ENCODE results near the gene CT47C1. TPM values are rescaled to one million over a fixed set of nuclear protein-coding genes. Genes with fewer than 3 reads are reported as not detected.
"Not testable (repeated sequence)": the region's sequence is repeated elsewhere in the genome, so short reads cannot be mapped to it uniquely, and the experiment has no call there.

CT47C1 gene
- total and polyA plus RNA-seq, 10 of the 15 experiments (the other 5 are each of a cell fraction or from before 2014, with no cell fraction given) = not detected

DNA sequence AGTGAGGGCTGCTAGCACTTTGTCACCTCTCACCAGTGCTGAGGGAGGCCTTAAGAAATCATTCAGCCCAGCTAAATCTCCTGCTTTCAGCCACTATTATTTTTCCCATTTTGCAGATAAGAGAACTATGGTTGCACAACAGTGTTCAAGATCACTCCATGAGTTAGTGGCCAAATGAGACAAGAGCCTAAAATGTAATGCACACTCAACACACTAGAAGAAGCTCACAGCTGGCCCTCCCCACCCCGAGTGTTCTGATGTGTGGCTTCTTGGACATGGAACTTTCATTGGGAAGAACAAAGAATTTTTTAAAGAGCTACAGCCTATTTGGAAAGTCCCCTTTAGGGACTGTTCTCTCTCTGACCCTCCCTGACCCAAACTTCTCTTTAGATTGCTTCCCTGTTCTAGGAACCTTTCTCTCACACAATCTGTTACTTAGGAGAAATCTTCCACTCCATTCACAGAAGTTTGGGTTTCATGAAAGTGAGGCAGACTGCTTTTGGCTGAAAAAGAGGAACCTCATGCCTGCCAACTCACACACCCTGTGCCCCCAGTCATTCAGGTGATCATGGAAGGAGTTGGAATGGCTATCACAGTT, 44.0 kb upstream of the CT47C1 start:
- in situ Hi-C loops (cut with MboI) = no loop called here
- WGBS (ENCODE audit: insufficient coverage, insufficient replicate concordance, low lambda C conversion rate, missing lambda C conversion rate) = 0% methylated on average over 1 of the region's 1 CpG
- ChIA-PET POLR2A (no interaction called here), RAD21 (ENCODE audit: unreplicated experiment) (no interaction called here), CTCF (interaction anchor here (0.6 kb wide), 1 partner anchor 60 kb away, joined by 3 read pairs; no protein-coding TSS in a partner anchor), SMC1A (ENCODE audit: uncharacterized antibody, unreplicated experiment) (no interaction called here)
- H3K36me3 ChIP-seq (ENCODE audit: control insufficient read depth in 2 of 2, insufficient read depth in 2 of 2, low read length in 1 of 2) = no peaks in the 10 kb centered on the region
- no peaks in the 10 kb centered on the region for H3K4me1 ChIP-seq (ENCODE audit: control insufficient read depth, insufficient read depth, low read length)
- ATAC-seq = no peak
- FAIRE-seq = no peak
- H3K27ac ChIP-seq (ENCODE audit: control insufficient read depth, insufficient read depth) = no peak overlapping the region
- H3K9me3 ChIP-seq (replicated peaks; ENCODE audit: control insufficient read depth, insufficient read depth, low read length) = no peaks in the 10 kb centered on the region; the same call in 2 of the 3 replicates
- no peak overlapping the region for H2AFZ ChIP-seq (ENCODE audit: control insufficient read depth, low read depth, low read length)
- intact Hi-C loops (cut with micrococcal nuclease; ENCODE audit: unreplicated experiment) = no loop called here
- no peaks in the 10 kb centered on the region; a peak in 1 of 4 replicates for H3K27me3 ChIP-seq (replicated peaks in 1 of 2; ENCODE audit: control insufficient read depth in 2 of 2, insufficient read depth in 2 of 2, low read length in 1 of 2)
- H4K20me1 ChIP-seq (ENCODE audit: control insufficient read depth, insufficient read depth) = no peaks in the 10 kb centered on the region
- H3K4me3 ChIP-seq = no peak overlapping the region
- no peak for TF ChIP-seq ZBED1 (IDR thresholded peaks at IDR 0.05; ENCODE audit: borderline replicate concordance)
- TF ChIP-seq SIN3A (IDR thresholded peaks at IDR 0.05; ENCODE audit: low read depth, low read length) = no peak
- TF ChIP-seq, protein P1, sequence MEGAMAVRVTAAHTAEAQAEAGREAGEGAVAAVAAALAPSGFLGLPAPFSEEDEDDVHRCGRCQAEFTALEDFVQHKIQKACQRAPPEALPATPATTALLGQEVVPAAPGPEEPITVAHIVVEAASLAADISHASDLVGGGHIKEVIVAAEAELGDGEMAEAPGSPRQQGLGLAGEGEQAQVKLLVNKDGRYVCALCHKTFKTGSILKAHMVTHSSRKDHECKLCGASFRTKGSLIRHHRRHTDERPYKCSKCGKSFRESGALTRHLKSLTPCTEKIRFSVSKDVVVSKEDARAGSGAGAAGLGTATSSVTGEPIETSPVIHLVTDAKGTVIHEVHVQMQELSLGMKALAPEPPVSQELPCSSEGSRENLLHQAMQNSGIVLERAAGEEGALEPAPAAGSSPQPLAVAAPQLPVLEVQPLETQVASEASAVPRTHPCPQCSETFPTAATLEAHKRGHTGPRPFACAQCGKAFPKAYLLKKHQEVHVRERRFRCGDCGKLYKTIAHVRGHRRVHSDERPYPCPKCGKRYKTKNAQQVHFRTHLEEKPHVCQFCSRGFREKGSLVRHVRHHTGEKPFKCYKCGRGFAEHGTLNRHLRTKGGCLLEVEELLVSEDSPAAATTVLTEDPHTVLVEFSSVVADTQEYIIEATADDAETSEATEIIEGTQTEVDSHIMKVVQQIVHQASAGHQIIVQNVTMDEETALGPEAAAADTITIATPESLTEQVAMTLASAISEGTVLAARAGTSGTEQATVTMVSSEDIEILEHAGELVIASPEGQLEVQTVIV (IDR thresholded peaks at IDR 0.05; ENCODE audit: borderline replicate concordance, partially characterized antibody) = no peak
- no peak for DNase-seq (ENCODE audit: low read depth, low spot score)
- H3K9ac ChIP-seq (ENCODE audit: control insufficient read depth, insufficient read depth, low read length) = no peak overlapping the region
- BruUV-seq (replicated peaks) = no TSS peak
- H3K4me2 ChIP-seq (ENCODE audit: control insufficient read depth, insufficient read depth) = no peak overlapping the region
- no peaks in the 10 kb centered on the region for H3K79me2 ChIP-seq (ENCODE audit: control insufficient read depth, insufficient read depth, low read length)

DNA sequence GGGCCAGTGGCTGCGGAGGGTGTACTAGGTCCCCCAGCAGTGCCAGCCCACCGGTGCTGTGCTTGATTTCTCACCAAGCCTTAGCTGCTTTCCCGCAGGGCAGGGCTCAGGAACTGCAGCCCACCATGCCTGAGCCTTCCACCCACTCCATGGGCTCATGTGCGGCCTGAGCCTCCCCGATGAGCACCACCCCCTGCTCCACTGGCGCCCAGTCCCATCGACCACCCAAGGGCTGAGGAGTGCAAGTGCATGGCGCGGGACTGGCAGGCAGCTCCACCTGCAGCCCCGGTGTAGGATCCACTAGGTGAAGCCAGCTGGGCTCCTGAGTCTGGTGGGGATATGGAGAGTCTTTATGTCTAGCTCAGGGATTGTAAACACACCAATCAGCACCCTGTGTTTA, 43.1 kb upstream of the CT47C1 start:
- H3K4me3 ChIP-seq; H3K9ac ChIP-seq (ENCODE audit: control insufficient read depth, insufficient read depth, low read length); H3K9me3 ChIP-seq (replicated peaks; ENCODE audit: control insufficient read depth, insufficient read depth, low read length); SMC1A ChIA-PET (ENCODE audit: uncharacterized antibody, unreplicated experiment); H3K4me1 ChIP-seq (ENCODE audit: control insufficient read depth, insufficient read depth, low read length); RAD21 ChIA-PET (ENCODE audit: unreplicated experiment); intact Hi-C loops (cut with micrococcal nuclease; ENCODE audit: unreplicated experiment); H3K79me2 ChIP-seq (ENCODE audit: control insufficient read depth, insufficient read depth, low read length); DNase-seq (ENCODE audit: low read depth, low spot score); FAIRE-seq; ATAC-seq; H2AFZ ChIP-seq (ENCODE audit: control insufficient read depth, low read depth, low read length); H3K4me2 ChIP-seq (ENCODE audit: control insufficient read depth, insufficient read depth); H3K27me3 ChIP-seq (replicated peaks in 1 of 2; ENCODE audit: control insufficient read depth in 2 of 2, insufficient read depth in 2 of 2, low read length in 1 of 2); CTCF ChIA-PET; H3K27ac ChIP-seq (ENCODE audit: control insufficient read depth, insufficient read depth); POLR2A ChIA-PET; in situ Hi-C loops (cut with MboI); H3K36me3 ChIP-seq (ENCODE audit: control insufficient read depth in 2 of 2, insufficient read depth in 2 of 2, low read length in 1 of 2); H4K20me1 ChIP-seq (ENCODE audit: control insufficient read depth, insufficient read depth); BruUV-seq (replicated peaks): not testable (repeated sequence)
- 60% methylated on average over 10 of the region's 10 CpGs for WGBS (ENCODE audit: insufficient coverage, insufficient replicate concordance, low lambda C conversion rate, missing lambda C conversion rate)
